ENCODE measurements around the gene HMGCR.

The HMGCR gene

GRCh38 chr5:75338408-75338807 is 1.4 kb downstream of the HMGCR start:
- no peak for DNase-seq
- intact Hi-C loops (cut with DNase I), result loop anchor here (5.0 to 10.0 kb wide), 2 partner anchors 346 to 571 kb away; partner anchors contain the start of genes GFM2 and NSA2

- no peak for DNase-seq
- intact Hi-C loops (cut with DNase I), result no loop called here
Measured at GRCh38 chr5:75340714-75341478, 3.9 kb downstream of the HMGCR start.

GRCh38 chr5:75341934-75342333 is 4.9 kb downstream of the HMGCR start:
- intact Hi-C loops (cut with DNase I), result no loop called here
- no peak for DNase-seq

GRCh38 chr5:75342836-75343235 is 5.8 kb downstream of the HMGCR start:
- no peak for DNase-seq
- intact Hi-C loops (cut with DNase I), result no loop called here

GRCh38 chr5:75348241-75348640 is 11.2 kb downstream of the HMGCR start:
- intact Hi-C loops (cut with DNase I), result no loop called here
- DNase-seq, result no peak

- intact Hi-C loops (cut with DNase I), result no loop called here
- no peak for DNase-seq
Measured at GRCh38 chr5:75349663-75350062, 12.6 kb downstream of the HMGCR start.

GRCh38 chr5:75351139-75351926 is 14.3 kb downstream of the HMGCR start:
- no peak for DNase-seq
- intact Hi-C loops (cut with DNase I), result no loop called here

GRCh38 chr5:75355236-75355635 is 18.2 kb downstream of the HMGCR start:
- peak in 1 of 10 donors; percentile 18 for DNase-seq
- intact Hi-C loops (cut with DNase I), result no loop called here

GRCh38 chr5:75356719-75357118 is 19.7 kb downstream of the HMGCR start:
- intact Hi-C loops (cut with DNase I), result no loop called here
- no peak for DNase-seq

GRCh38 chr5:75358117-75358516 is 21.1 kb downstream of the HMGCR start:
- intact Hi-C loops (cut with DNase I), result no loop called here
- DNase-seq, result no peak

- peak in 1 of 10 donors; percentile 26 for DNase-seq
- intact Hi-C loops (cut with DNase I), result no loop called here
Measured at GRCh38 chr5:75361310-75361709, 24.3 kb downstream of the HMGCR start.

GRCh38 chr5:75362474-75362975 is 25.5 kb downstream of the HMGCR start:
- intact Hi-C loops (cut with DNase I), result no loop called here
- DNase-seq, result no peak

- no peak for DNase-seq
- intact Hi-C loops (cut with DNase I), result no loop called here
Measured at GRCh38 chr5:75363111-75363510, 26.1 kb downstream of the HMGCR start.

GRCh38 chr5:75363726-75364495 is 26.9 kb downstream of the HMGCR start:
- peak in 1 of 10 donors; percentile 17 for DNase-seq
- intact Hi-C loops (cut with DNase I), result no loop called here

- no peak for DNase-seq
- intact Hi-C loops (cut with DNase I), result no loop called here
Measured at GRCh38 chr5:75364571-75365280, 27.7 kb downstream of the HMGCR start.

GRCh38 chr5:75365740-75366139 is 28.7 kb downstream of the HMGCR start:
- intact Hi-C loops (cut with DNase I), result no loop called here
- DNase-seq, result no peak

GRCh38 chr5:75366787-75367186 is 29.8 kb downstream of the HMGCR start:
- DNase-seq, result no peak
- intact Hi-C loops (cut with DNase I), result no loop called here

- intact Hi-C loops (cut with DNase I), result no loop called here
- DNase-seq, result no peak
Measured at GRCh38 chr5:75367401-75367800, 30.4 kb downstream of the HMGCR start.

- no peak for DNase-seq
- intact Hi-C loops (cut with DNase I), result no loop called here
Measured at GRCh38 chr5:75368391-75368790, 31.4 kb downstream of the HMGCR start.

- intact Hi-C loops (cut with DNase I), result no loop called here
- no peak for DNase-seq
Measured at GRCh38 chr5:75373862-75374261, 36.8 kb downstream of the HMGCR start.

All from posterior cingulate gyrus (tissue), 11 donors.